ENCODE data around the gene HSF2BP. TPM values are rescaled to one million over a fixed set of nuclear protein-coding genes. Genes with fewer than 3 reads are reported as not detected.

Gene HSF2BP
- total and polyA plus RNA-seq, 2 donors (not counting 1 experiment from before 2014, with no cell fraction given): 0.49 TPM

- POLR2A ChIA-PET: no interaction called here
- no peak overlapping the region for H3K4me3 Mint-ChIP-seq
- ATAC-seq (ENCODE audit: low read depth) (no peak), DNase-seq (peak; percentile 1)
- Histone ChIP-seq H2AFZ (ENCODE audit: insufficient read depth, low read depth, low read length, poor library complexity, severe bottlenecking) (no peak overlapping the region), H3K4me2 (replicated peaks; ENCODE audit: low read depth, low read length, poor library complexity, severe bottlenecking) (no peak overlapping the region), H3K9ac (ENCODE audit: low read length) (no peak overlapping the region), H3K27me3 (replicated peaks in 1 of 4; ENCODE audit: control extremely low read depth in 1 of 4, control insufficient read depth in 3 of 4, insufficient read depth in 4 of 4, low read length in 3 of 4) (no peaks in the 10 kb centered on the region), H3K4me3 (ENCODE audit: control extremely low read depth in 1 of 5, extremely low read depth in 1 of 5, insufficient read depth in 1 of 5, low read depth in 2 of 5, low read length in 4 of 5) (no peak overlapping the region), H3K36me3 (replicated peaks in 1 of 2; ENCODE audit: control extremely low read depth in 1 of 2, control insufficient read depth in 1 of 2, extremely low read depth in 1 of 2, insufficient read depth in 2 of 2, low read length in 1 of 2) (peaks cover 0 to 36% of the 10 kb centered on the region in 2 experiments), H3K27ac (ENCODE audit: low read length in 2 of 2) (no peak overlapping the region), H4K20me1 (ENCODE audit: control insufficient read depth, insufficient read depth, low read length, poor library complexity, severe bottlenecking) (peaks cover 49% of the 10 kb centered on the region), H3K79me2 (ENCODE audit: control insufficient read depth, insufficient read depth, low read length) (peaks cover 64% of the 10 kb centered on the region), H3K9me3 (ENCODE audit: control extremely low read depth in 1 of 3, control insufficient read depth in 2 of 3, insufficient read depth in 1 of 3, low read length in 2 of 3) (peaks cover 0 to 3% (median 0%) of the 10 kb centered on the region in 3 donors), H3K4me1 (ENCODE audit: control insufficient read depth in 2 of 2, insufficient read depth in 2 of 2, low read length in 2 of 2) (peaks cover 28% of the 10 kb centered on the region in 2 donors)
- H3K27ac Mint-ChIP-seq: no peak overlapping the region
- H3K9me3 Mint-ChIP-seq (ENCODE audit: insufficient read depth): no peaks in the 10 kb centered on the region
- WGBS (ENCODE audit: insufficient coverage): 97% methylated on average over 3 of the region's 6 CpGs
- no peak for TF ChIP-seq CTCF (IDR thresholded peaks at IDR 0.05)
- no peak for TF ChIP-seq EZH2 (IDR thresholded peaks at IDR 0.05; ENCODE audit: borderline replicate concordance, insufficient read depth, low read depth, low read length, poor library complexity, severe bottlenecking)
- H3K27me3 Mint-ChIP-seq: no peaks in the 10 kb centered on the region
- CTCF ChIA-PET: no interaction called here
- peaks cover 43% of the 10 kb centered on the region for H3K4me1 Mint-ChIP-seq
- intact Hi-C loops (cut with micrococcal nuclease): no loop called here
Measured at GRCh38 chr21:43662286-43662685, 3.0 kb upstream of the HSF2BP start.

DNA sequence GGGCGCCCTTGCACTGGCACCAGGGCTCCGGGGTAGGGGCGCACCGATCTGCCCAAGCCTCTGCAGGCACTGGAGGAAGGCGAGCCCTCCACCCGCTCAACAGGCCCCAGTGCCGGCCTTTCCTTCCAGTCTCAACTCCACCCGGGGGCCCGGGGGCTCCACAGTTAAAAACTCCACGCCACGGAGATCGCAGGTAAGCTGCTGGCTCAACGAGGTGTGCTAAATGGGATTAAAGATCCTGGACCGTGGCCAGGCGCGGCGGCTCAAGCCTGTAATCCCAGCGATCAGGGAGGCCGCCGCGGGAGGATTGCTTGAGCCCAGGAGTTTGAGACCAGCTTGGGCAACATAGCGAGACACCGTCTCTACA, 536 bp downstream of the HSF2BP start:
- WGBS (ENCODE audit: insufficient coverage): 94% methylated on average over 23 of the region's 23 CpGs
- CTCF ChIA-PET: interaction anchor here (1.1 kb wide), 1 partner anchor 13 kb away, joined by 3 read pairs; no protein-coding TSS in a partner anchor
- DNase-seq: no peak

More for the DNA sequence above, 536 bp downstream of the HSF2BP start:
- Mint-ChIP-seq H3K4me1 (peaks cover 33% of the 10 kb centered on the region), H3K27me3 (no peaks in the 10 kb centered on the region), H3K9me3 (ENCODE audit: insufficient read depth) (no peaks in the 10 kb centered on the region), H3K4me3 (peak overlapping the region; percentile 95), H3K27ac (peak overlapping the region; percentile 94)
- Histone ChIP-seq H4K20me1 (ENCODE audit: control insufficient read depth, insufficient read depth, low read length, poor library complexity, severe bottlenecking) (peaks cover 20% of the 10 kb centered on the region), H3K4me1 (ENCODE audit: control insufficient read depth in 2 of 2, insufficient read depth in 2 of 2, low read length in 2 of 2) (peaks cover 28 to 29% of the 10 kb centered on the region in 2 donors), H3K9ac (ENCODE audit: low read length) (peak overlapping the region; percentile 89), H3K36me3 (replicated peaks in 1 of 2; ENCODE audit: control extremely low read depth in 1 of 2, control insufficient read depth in 1 of 2, extremely low read depth in 1 of 2, insufficient read depth in 2 of 2, low read length in 1 of 2) (peaks cover 0 to 10% of the 10 kb centered on the region in 2 experiments), H3K27me3 (replicated peaks in 1 of 4; ENCODE audit: control extremely low read depth in 1 of 4, control insufficient read depth in 3 of 4, insufficient read depth in 4 of 4, low read length in 3 of 4) (no peaks in the 10 kb centered on the region), H3K79me2 (ENCODE audit: control insufficient read depth, insufficient read depth, low read length) (peaks cover 29% of the 10 kb centered on the region), H3K4me2 (replicated peaks; ENCODE audit: low read depth, low read length, poor library complexity, severe bottlenecking) (peak overlapping the region; percentile 82), H3K9me3 (ENCODE audit: control extremely low read depth in 1 of 3, control insufficient read depth in 2 of 3, insufficient read depth in 1 of 3, low read length in 2 of 3) (no peaks in the 10 kb centered on the region), H2AFZ (ENCODE audit: insufficient read depth, low read depth, low read length, poor library complexity, severe bottlenecking) (peak overlapping the region; percentile 88), H3K4me3 (ENCODE audit: control extremely low read depth in 1 of 5, extremely low read depth in 1 of 5, insufficient read depth in 1 of 5, low read depth in 2 of 5, low read length in 4 of 5) (peak overlapping the region in 3 of 5 experiments; percentile 72 to 94 (median 94)), H3K27ac (ENCODE audit: low read length in 2 of 2) (peak overlapping the region; percentile 69 to 76)
- intact Hi-C loops (cut with micrococcal nuclease): loop anchor here (1.0 kb wide), 2 partner anchors 30 to 779 kb away; partner anchors contain the start of gene WDR4
- TF ChIP-seq EZH2 (IDR thresholded peaks at IDR 0.05; ENCODE audit: borderline replicate concordance, insufficient read depth, low read depth, low read length, poor library complexity, severe bottlenecking): no peak
- no peak for TF ChIP-seq CTCF (IDR thresholded peaks at IDR 0.05)
- no peak for ATAC-seq (ENCODE audit: low read depth)
- POLR2A ChIA-PET: interaction anchor here (1.3 kb wide), 1 partner anchor 61 kb away, joined by 5 read pairs; no protein-coding TSS in a partner anchor
